ENCODE data around the gene ATXN7L3B.
"Not testable (repeated sequence)": the region's sequence is repeated elsewhere in the genome, so short reads cannot be mapped to it uniquely, and the experiment has no call there.

ATXN7L3B gene

GRCh38 chr12:74537707-74538385 lies at the start of gene ATXN7L3B:
TSS of gene ATXN7L3B (plus strand) at chr12:74537835. CDS start at chr12:74538113, 278 bp downstream.
- peak; percentile 95 for DNase-seq

GRCh38 chr12:74488134-74488533 lies 49.5 kb upstream of the ATXN7L3B start:
- no peak for DNase-seq

- DNase-seq, result no peak
Observed at GRCh38 chr12:74489543-74489942, 48.1 kb upstream of the ATXN7L3B start.

- no peak for DNase-seq
Observed at GRCh38 chr12:74490390-74491064, 47.1 kb upstream of the ATXN7L3B start.

- no peak for DNase-seq
Observed at GRCh38 chr12:74491374-74491773, 46.3 kb upstream of the ATXN7L3B start.

- no peak for DNase-seq
Observed at GRCh38 chr12:74499192-74499591, 38.4 kb upstream of the ATXN7L3B start.

GRCh38 chr12:74508873-74509657 lies 28.6 kb upstream of the ATXN7L3B start:
- DNase-seq, result not testable (repeated sequence)

- DNase-seq, result no peak
Observed at GRCh38 chr12:74509886-74510285, 27.7 kb upstream of the ATXN7L3B start.

GRCh38 chr12:74514098-74514872 lies 23.4 kb upstream of the ATXN7L3B start:
- DNase-seq, result no peak

- no peak for DNase-seq
Observed at GRCh38 chr12:74515849-74516248, 21.8 kb upstream of the ATXN7L3B start.

GRCh38 chr12:74526535-74526934 lies 11.1 kb upstream of the ATXN7L3B start:
- no peak for DNase-seq

GRCh38 chr12:74527491-74527890 lies 10.1 kb upstream of the ATXN7L3B start:
- DNase-seq, result no peak

- no peak for DNase-seq
Observed at GRCh38 chr12:74530676-74531075, 7.0 kb upstream of the ATXN7L3B start.

- DNase-seq, result no peak
Observed at GRCh38 chr12:74535536-74535935, 2.1 kb upstream of the ATXN7L3B start.

- no peak for DNase-seq
Observed at GRCh38 chr12:74537126-74537706, 419 bp upstream of the ATXN7L3B start.

- peak; percentile 48 for DNase-seq
Observed at GRCh38 chr12:74538491-74539258, 1.0 kb downstream of the ATXN7L3B start.

- no peak for DNase-seq
Observed at GRCh38 chr12:74539261-74539660, 1.6 kb downstream of the ATXN7L3B start.

- DNase-seq, result no peak
Observed at GRCh38 chr12:74539765-74540526, 2.3 kb downstream of the ATXN7L3B start.

GRCh38 chr12:74541074-74541473 lies 3.4 kb downstream of the ATXN7L3B start:
- DNase-seq, result no peak

- DNase-seq, result no peak
Observed at GRCh38 chr12:74547249-74547648, 9.6 kb downstream of the ATXN7L3B start.

- no peak for DNase-seq
Observed at GRCh38 chr12:74551291-74551690, 13.7 kb downstream of the ATXN7L3B start.
